Activated naive CD4-positive, alpha-beta T cell treated with anti-CD3 and anti-CD28 coated beads for 36 hours (primary cell): ENCODE results near the gene DDX24. TPM values are rescaled to one million over a fixed set of nuclear protein-coding genes. Genes with fewer than 3 reads are reported as not detected.

ENCODE experiments used
- CTCF ChIA-PET: fragments of 350-600 bp; sonication (Branson Sonifier 250); formaldehyde crosslinking; loops from one replicate; lab custom pipeline; 2021; ENCODE audit warnings: antibody characterized with exemption; lab: Charles Lee
- DNase-seq: peaks from one replicate; pipeline ENCODE4 v3.0.0-alpha.2; 2020
- H3K27ac Mint-ChIP-seq: one replicate; pipeline ENCODE4 v1.8.0; 2021; ENCODE audit warnings: mild to moderate bottlenecking, mixed read lengths
- H3K27me3 Mint-ChIP-seq: one replicate; pipeline ENCODE4 v1.8.0; 2021; ENCODE audit warnings: low read depth, mixed read lengths
- H3K36me3 Mint-ChIP-seq: one replicate; pipeline ENCODE4 v1.8.0; 2021; ENCODE audit warnings: low read depth, mixed read lengths
- H3K4me1 Mint-ChIP-seq: one replicate; pipeline ENCODE4 v1.8.0; 2021; ENCODE audit warnings: low read depth, mixed read lengths
- H3K4me3 Mint-ChIP-seq: one replicate; pipeline ENCODE4 v1.8.0; 2021; ENCODE audit warnings: mild to moderate bottlenecking, moderate library complexity, mixed read lengths
- H3K9me3 Mint-ChIP-seq: one replicate; pipeline ENCODE4 v1.8.0; 2021; ENCODE audit warnings: mixed read lengths
- intact Hi-C: fragments of 100-400 bp; cut with micrococcal nuclease; formaldehyde crosslinking; loops from one replicate; pipeline ENCODE4 v1.15.1; 2023
- total RNA-seq, 2 experiments: library from RNA; stranded (reverse); gene quantifications; one replicate each; pipeline ENCODE4 v1.2.3, GENCODE V29; 2021

The DDX24 gene
- total RNA-seq, 2 experiments from 2014 or later, result 190 to 200 TPM

- CTCF ChIA-PET, result no interaction called here
- Mint-ChIP-seq H3K27me3 (no peaks in the 10 kb centered on the region), H3K27ac (no peak overlapping the region), H3K4me3 (no peak overlapping the region), H3K9me3 (no peaks in the 10 kb centered on the region), H3K36me3 (no peaks in the 10 kb centered on the region), H3K4me1 (no peaks in the 10 kb centered on the region)
- intact Hi-C loops, result no loop called here
- no peak for DNase-seq
Observed at GRCh38 chr14:94113073-94113472, 32.1 kb upstream of the DDX24 start.

GRCh38 chr14:94112513-94113063 lies 31.6 kb upstream of the DDX24 start:
- H3K27ac Mint-ChIP-seq, result no peak overlapping the region
- H3K4me3 Mint-ChIP-seq, result no peak overlapping the region

GRCh38 chr14:94111276-94112095 lies 30.5 kb upstream of the DDX24 start:
- H3K4me1 Mint-ChIP-seq, result no peaks in the 10 kb centered on the region
- H3K4me3 Mint-ChIP-seq, result no peak overlapping the region
- H3K27ac Mint-ChIP-seq, result no peak overlapping the region
- CTCF ChIA-PET, result interaction anchor here (1.4 kb wide), 1 partner anchor 74 kb away, joined by 7 read pairs; no protein-coding TSS in a partner anchor
- DNase-seq, result no peak
- no peaks in the 10 kb centered on the region for H3K27me3 Mint-ChIP-seq
- intact Hi-C loops, result no loop called here
- H3K9me3 Mint-ChIP-seq, result no peaks in the 10 kb centered on the region
- no peaks in the 10 kb centered on the region for H3K36me3 Mint-ChIP-seq

More at GRCh38 chr14:94112513-94113063, 31.6 kb upstream of the DDX24 start:
- Mint-ChIP-seq H3K36me3 (no peaks in the 10 kb centered on the region), H3K4me1 (no peaks in the 10 kb centered on the region), H3K27me3 (no peaks in the 10 kb centered on the region), H3K9me3 (no peaks in the 10 kb centered on the region)
- no peak for DNase-seq
- CTCF ChIA-PET, result no interaction called here
- intact Hi-C loops, result no loop called here

- H3K36me3 Mint-ChIP-seq, result no peaks in the 10 kb centered on the region
- CTCF ChIA-PET, result interaction anchor here (1.4 kb wide), 1 partner anchor 73 kb away, joined by 7 read pairs; no protein-coding TSS in a partner anchor
- no peak for DNase-seq
- intact Hi-C loops, result no loop called here
- H3K9me3 Mint-ChIP-seq, result no peaks in the 10 kb centered on the region
- no peak within 1 kb of the TSS for H3K27ac Mint-ChIP-seq
- no peaks in the 10 kb centered on the region for H3K27me3 Mint-ChIP-seq
- H3K4me1 Mint-ChIP-seq, result no peaks in the 10 kb centered on the region
- no peak within 1 kb of the TSS for H3K4me3 Mint-ChIP-seq
Observed at GRCh38 chr14:94110552-94111181, 29.7 kb upstream of the DDX24 start, which contains the start of gene IFI27. IFI27 (plus strand) TSS chr14:94110736.

- H3K4me1 Mint-ChIP-seq, result no peaks in the 10 kb centered on the region
- no peak overlapping the region for H3K27ac Mint-ChIP-seq
- intact Hi-C loops, result no loop called here
- H3K4me3 Mint-ChIP-seq, result no peak overlapping the region
- CTCF ChIA-PET, result interaction anchor here (1.2 kb wide), 1 partner anchor 27 kb away, joined by 3 read pairs; no protein-coding TSS in a partner anchor
- no peak for DNase-seq
- H3K36me3 Mint-ChIP-seq, result no peaks in the 10 kb centered on the region
- no peaks in the 10 kb centered on the region for H3K9me3 Mint-ChIP-seq
- H3K27me3 Mint-ChIP-seq, result no peaks in the 10 kb centered on the region
Observed at GRCh38 chr14:94109915-94110250, 28.9 kb upstream of the DDX24 start.

GRCh38 chr14:94104731-94105130 lies 23.7 kb upstream of the DDX24 start:
- CTCF ChIA-PET, result interaction anchor here (1.0 kb wide), 1 partner anchor 40 kb away, joined by 3 read pairs; no protein-coding TSS in a partner anchor
- Mint-ChIP-seq H3K4me1 (no peaks in the 10 kb centered on the region), H3K4me3 (no peak overlapping the region), H3K36me3 (no peaks in the 10 kb centered on the region), H3K27ac (no peak overlapping the region), H3K27me3 (no peaks in the 10 kb centered on the region), H3K9me3 (no peaks in the 10 kb centered on the region)
- DNase-seq, result no peak
- intact Hi-C loops, result no loop called here

GRCh38 chr14:94103554-94104150 lies 22.6 kb upstream of the DDX24 start:
- Mint-ChIP-seq H3K27me3 (no peaks in the 10 kb centered on the region), H3K36me3 (no peaks in the 10 kb centered on the region), H3K4me1 (no peaks in the 10 kb centered on the region), H3K4me3 (no peak overlapping the region), H3K9me3 (no peaks in the 10 kb centered on the region), H3K27ac (no peak overlapping the region)
- intact Hi-C loops, result no loop called here
- no peak for DNase-seq
- CTCF ChIA-PET, result interaction anchor here (1.0 kb wide), 1 partner anchor 39 kb away, joined by 3 read pairs; no protein-coding TSS in a partner anchor

GRCh38 chr14:94102768-94103482 lies 21.9 kb upstream of the DDX24 start:
- no peaks in the 10 kb centered on the region for H3K9me3 Mint-ChIP-seq
- H3K4me1 Mint-ChIP-seq, result no peaks in the 10 kb centered on the region
- H3K4me3 Mint-ChIP-seq, result no peak overlapping the region
- CTCF ChIA-PET, result no interaction called here
- intact Hi-C loops, result no loop called here
- no peaks in the 10 kb centered on the region for H3K36me3 Mint-ChIP-seq
- DNase-seq, result no peak
- no peaks in the 10 kb centered on the region for H3K27me3 Mint-ChIP-seq
- H3K27ac Mint-ChIP-seq, result no peak overlapping the region

- no peak overlapping the region for H3K4me3 Mint-ChIP-seq
- intact Hi-C loops, result no loop called here
- CTCF ChIA-PET, result interaction anchor here (0.6 kb wide), 1 partner anchor 90 kb away, joined by 3 read pairs; no protein-coding TSS in a partner anchor
Observed at GRCh38 chr14:94101748-94102147, 20.7 kb upstream of the DDX24 start.

GRCh38 chr14:94100847-94101246 lies 19.8 kb upstream of the DDX24 start:
- no peaks in the 10 kb centered on the region for H3K4me1 Mint-ChIP-seq
- no peak for DNase-seq
- intact Hi-C loops, result no loop called here
- no peak overlapping the region for H3K4me3 Mint-ChIP-seq
- H3K9me3 Mint-ChIP-seq, result no peaks in the 10 kb centered on the region
- no peaks in the 10 kb centered on the region for H3K36me3 Mint-ChIP-seq
- no peak overlapping the region for H3K27ac Mint-ChIP-seq
- CTCF ChIA-PET, result interaction anchor here (1.2 kb wide), 1 partner anchor 36 kb away, joined by 3 read pairs; no protein-coding TSS in a partner anchor
- no peaks in the 10 kb centered on the region for H3K27me3 Mint-ChIP-seq

More at GRCh38 chr14:94101748-94102147, 20.7 kb upstream of the DDX24 start:
- H3K9me3 Mint-ChIP-seq, result no peaks in the 10 kb centered on the region
- DNase-seq, result no peak
- H3K27me3 Mint-ChIP-seq, result no peaks in the 10 kb centered on the region
- H3K4me1 Mint-ChIP-seq, result no peaks in the 10 kb centered on the region
- H3K27ac Mint-ChIP-seq, result no peak overlapping the region
- no peaks in the 10 kb centered on the region for H3K36me3 Mint-ChIP-seq

- H3K36me3 Mint-ChIP-seq, result no peaks in the 10 kb centered on the region
- H3K27ac Mint-ChIP-seq, result no peak overlapping the region
- H3K27me3 Mint-ChIP-seq, result no peaks in the 10 kb centered on the region
Observed at GRCh38 chr14:94099006-94099405, 18.0 kb upstream of the DDX24 start.

More at GRCh38 chr14:94099006-94099405, 18.0 kb upstream of the DDX24 start:
- H3K4me3 Mint-ChIP-seq, result no peak overlapping the region
- no peak for DNase-seq
- H3K4me1 Mint-ChIP-seq, result no peaks in the 10 kb centered on the region
- intact Hi-C loops, result no loop called here
- H3K9me3 Mint-ChIP-seq, result no peaks in the 10 kb centered on the region
- CTCF ChIA-PET, result no interaction called here
